HEK293T (cell line): Measurements from ENCODE around the gene CELF5.

Experiments used
- ELF4 ChIP-seq: fragments of 450-650 bp; IDR thresholded peaks from 2 replicates; pipeline ENCODE4 v1.6.1; 2017; ENCODE audit warnings: antibody characterized with exemption
- L3MBTL2 ChIP-seq: fragments of 450-650 bp; conservative IDR thresholded peaks from 2 replicates; pipeline ENCODE4 v1.6.1; 2016; ENCODE audit warnings: mild to moderate bottlenecking
- ZNF384 ChIP-seq: fragments of 450-650 bp; IDR thresholded peaks from 2 replicates; pipeline ENCODE4 v1.6.1; 2016

DNA sequence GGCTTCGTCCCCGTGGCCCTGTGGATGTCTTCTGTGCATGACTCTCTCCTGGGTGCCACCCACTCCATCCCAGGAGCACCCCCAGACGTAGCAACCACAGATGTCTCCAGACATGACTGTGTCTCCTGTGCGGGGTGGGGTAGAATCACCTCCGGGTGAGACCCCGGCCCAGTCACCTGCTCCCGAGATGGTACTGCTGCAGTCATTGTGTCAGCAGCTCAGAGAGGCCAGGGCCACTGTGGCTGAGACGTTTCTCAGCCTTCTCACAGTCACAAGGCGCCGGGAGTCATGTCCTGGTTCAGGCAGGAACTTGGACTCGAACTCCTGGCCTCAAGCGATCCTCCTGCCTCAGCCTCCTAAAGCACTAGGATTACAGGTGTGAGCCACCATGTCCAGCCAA lies 22.1 kb upstream of the CELF5 start:
- TF ChIP-seq L3MBTL2 (no peak), ZNF384 (no peak), ELF4 (no peak)
